Lower leg skin (tissue), 3 donors: ENCODE measurements around the gene INTS11.

Experiments used
- POLR2A ChIP-seq, 2 donors: fragments of 450-650 bp; IDR thresholded peaks; one replicate each; pipeline ENCODE4 v1.6.1; 2016 to 2017; ENCODE audit warnings: antibody characterized with exemption in 2 of 2, mild to moderate bottlenecking in 1 of 2, moderate library complexity in 1 of 2
- TF ChIP-seq, protein P1 (sequence below), 3 donors: fragments of 450-650 bp; IDR thresholded peaks; one replicate each; pipeline ENCODE4 v1.5.1; 2016; ENCODE audit warnings: antibody characterized with exemption in 3 of 3, mild to moderate bottlenecking in 3 of 3, moderate library complexity in 2 of 3

DNA sequence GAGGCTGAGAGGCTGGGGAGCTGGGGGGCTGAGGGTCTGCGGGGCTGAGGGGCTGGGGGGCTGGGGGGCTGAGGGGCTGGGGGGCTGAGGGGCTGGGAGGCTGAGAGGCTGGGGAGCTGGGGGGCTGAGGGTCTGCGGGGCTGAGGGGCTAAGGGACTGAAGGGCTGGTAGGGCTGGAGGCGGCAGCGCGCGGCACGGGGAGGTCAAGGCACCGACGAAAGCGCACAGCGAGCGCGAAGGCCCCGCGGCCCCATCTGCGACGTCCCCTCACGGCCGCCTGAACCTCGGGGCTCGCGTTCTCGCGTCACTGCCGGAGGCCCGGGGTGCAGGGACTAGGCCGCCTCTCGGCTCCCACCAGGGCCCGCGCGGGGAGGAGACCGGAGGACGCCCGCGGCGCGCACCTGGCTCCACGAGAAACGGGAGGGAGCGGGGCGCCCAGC is 356 bp downstream of the INTS11 start:
- TF ChIP-seq, protein P1, sequence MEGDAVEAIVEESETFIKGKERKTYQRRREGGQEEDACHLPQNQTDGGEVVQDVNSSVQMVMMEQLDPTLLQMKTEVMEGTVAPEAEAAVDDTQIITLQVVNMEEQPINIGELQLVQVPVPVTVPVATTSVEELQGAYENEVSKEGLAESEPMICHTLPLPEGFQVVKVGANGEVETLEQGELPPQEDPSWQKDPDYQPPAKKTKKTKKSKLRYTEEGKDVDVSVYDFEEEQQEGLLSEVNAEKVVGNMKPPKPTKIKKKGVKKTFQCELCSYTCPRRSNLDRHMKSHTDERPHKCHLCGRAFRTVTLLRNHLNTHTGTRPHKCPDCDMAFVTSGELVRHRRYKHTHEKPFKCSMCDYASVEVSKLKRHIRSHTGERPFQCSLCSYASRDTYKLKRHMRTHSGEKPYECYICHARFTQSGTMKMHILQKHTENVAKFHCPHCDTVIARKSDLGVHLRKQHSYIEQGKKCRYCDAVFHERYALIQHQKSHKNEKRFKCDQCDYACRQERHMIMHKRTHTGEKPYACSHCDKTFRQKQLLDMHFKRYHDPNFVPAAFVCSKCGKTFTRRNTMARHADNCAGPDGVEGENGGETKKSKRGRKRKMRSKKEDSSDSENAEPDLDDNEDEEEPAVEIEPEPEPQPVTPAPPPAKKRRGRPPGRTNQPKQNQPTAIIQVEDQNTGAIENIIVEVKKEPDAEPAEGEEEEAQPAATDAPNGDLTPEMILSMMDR (IDR thresholded peaks at IDR 0.05) = no peak
- no peak for TF ChIP-seq POLR2A (IDR thresholded peaks at IDR 0.05)
